ENCODE measurements around the gene OR1I1.

OR1I1 gene

GRCh38 chr19:15120135-15121026, 38.4 kb downstream of the OR1I1 start:
- DNase-seq: no peak

- DNase-seq: no peak
These were observed 40.5 kb downstream of the OR1I1 start for GRCh38 chr19:15122331-15123030.

GRCh38 chr19:15123031-15123890, 41.2 kb downstream of the OR1I1 start:
- DNase-seq: no peak

- DNase-seq: no peak
These were observed 41.9 kb downstream of the OR1I1 start for GRCh38 chr19:15123900-15124299.

GRCh38 chr19:15124572-15125231, 42.7 kb downstream of the OR1I1 start:
- DNase-seq: no peak

GRCh38 chr19:15125232-15126067, 43.4 kb downstream of the OR1I1 start:
- DNase-seq: peak; percentile 98

- DNase-seq: no peak
These were observed 44.3 kb downstream of the OR1I1 start for GRCh38 chr19:15126131-15126910.

- DNase-seq: no peak
These were observed 46.3 kb downstream of the OR1I1 start for GRCh38 chr19:15128162-15128770.

- DNase-seq: no peak
These were observed 48.0 kb downstream of the OR1I1 start for GRCh38 chr19:15129856-15130585.

- no peak for DNase-seq
These were observed 54.4 kb downstream of the OR1I1 start for GRCh38 chr19:15136234-15136954.

GRCh38 chr19:15137777-15138176, 55.8 kb downstream of the OR1I1 start:
- no peak for DNase-seq

GRCh38 chr19:15138427-15138826, 56.4 kb downstream of the OR1I1 start:
- no peak for DNase-seq

- no peak for DNase-seq
These were observed 59.1 kb downstream of the OR1I1 start for GRCh38 chr19:15141143-15141542.

GRCh38 chr19:15142313-15142712, 60.3 kb downstream of the OR1I1 start:
- DNase-seq: no peak
